Muscle layer of colon (tissue), 2 donors: ENCODE data around the gene MNDA.

Experiments
- H3K27ac ChIP-seq: one replicate; pipeline ENCODE4 v1.7.0; 2013; ENCODE audit warnings: low read depth, mild to moderate bottlenecking, low read length, moderate library complexity
- H3K27me3 ChIP-seq, 2 donors: one replicate each; pipeline ENCODE4 v1.7.0; 2013; ENCODE audit warnings: low read length in 2 of 2, mild to moderate bottlenecking in 2 of 2; ENCODE audit not compliant: insufficient read depth in 2 of 2, control insufficient read depth in 1 of 2
- H3K36me3 ChIP-seq: one replicate; pipeline ENCODE4 v1.7.0; 2013; ENCODE audit warnings: mild to moderate bottlenecking, low read length; ENCODE audit not compliant: insufficient read depth
- H3K4me1 ChIP-seq: one replicate; pipeline ENCODE4 v1.7.0; 2013; ENCODE audit warnings: mild to moderate bottlenecking, low read length; ENCODE audit not compliant: insufficient read depth
- H3K4me3 ChIP-seq, 2 donors: one replicate each; pipeline ENCODE4 v1.7.0; 2013; ENCODE audit warnings: low read length in 2 of 2, low read depth in 1 of 2, mild to moderate bottlenecking in 1 of 2, moderate library complexity in 1 of 2
- H3K9ac ChIP-seq: one replicate; pipeline ENCODE4 v1.7.0; 2013; ENCODE audit warnings: low read length
- H3K9me3 ChIP-seq: one replicate; pipeline ENCODE4 v1.7.0; 2013; ENCODE audit warnings: mild to moderate bottlenecking, low read length
- donor health status: abdominal sarcoma.
- donor health status: Adenocarcinoma of cecum.

MNDA gene

GRCh38 chr1:158812336-158812735 lies 18.8 kb upstream of the MNDA start:
- H3K27ac ChIP-seq, result no peak overlapping the region
- no peak overlapping the region for H3K4me3 ChIP-seq
- no peaks in the 10 kb centered on the region for H3K36me3 ChIP-seq
- no peaks in the 10 kb centered on the region for H3K9me3 ChIP-seq
- H3K9ac ChIP-seq, result no peak overlapping the region
- no peaks in the 10 kb centered on the region for H3K4me1 ChIP-seq
- H3K27me3 ChIP-seq, result no peaks in the 10 kb centered on the region

GRCh38 chr1:158813164-158813563 lies 18.0 kb upstream of the MNDA start:
- Histone ChIP-seq H3K36me3 (no peaks in the 10 kb centered on the region), H3K27ac (no peak overlapping the region), H3K4me1 (no peaks in the 10 kb centered on the region), H3K9me3 (no peaks in the 10 kb centered on the region), H3K4me3 (no peak overlapping the region), H3K9ac (no peak overlapping the region), H3K27me3 (no peaks in the 10 kb centered on the region)

GRCh38 chr1:158814970-158815369 lies 16.2 kb upstream of the MNDA start:
- Histone ChIP-seq H3K4me1 (no peaks in the 10 kb centered on the region), H3K27ac (no peak overlapping the region)

GRCh38 chr1:158818560-158818959 lies 12.6 kb upstream of the MNDA start:
- Histone ChIP-seq H3K4me1 (no peaks in the 10 kb centered on the region), H3K27ac (no peak overlapping the region), H3K36me3 (no peaks in the 10 kb centered on the region), H3K4me3 (no peak overlapping the region), H3K27me3 (no peaks in the 10 kb centered on the region), H3K9ac (no peak overlapping the region), H3K9me3 (no peaks in the 10 kb centered on the region)

More at GRCh38 chr1:158814970-158815369, 16.2 kb upstream of the MNDA start:
- no peak overlapping the region for H3K4me3 ChIP-seq
- no peaks in the 10 kb centered on the region for H3K9me3 ChIP-seq
- H3K36me3 ChIP-seq, result no peaks in the 10 kb centered on the region
- no peaks in the 10 kb centered on the region for H3K27me3 ChIP-seq
- no peak overlapping the region for H3K9ac ChIP-seq

- Histone ChIP-seq H3K4me1 (no peaks in the 10 kb centered on the region), H3K27ac (no peak overlapping the region), H3K9me3 (no peaks in the 10 kb centered on the region), H3K9ac (no peak overlapping the region), H3K27me3 (no peaks in the 10 kb centered on the region), H3K36me3 (no peaks in the 10 kb centered on the region), H3K4me3 (no peak overlapping the region)
Measured at GRCh38 chr1:158818975-158819431, 12.1 kb upstream of the MNDA start.

GRCh38 chr1:158819461-158820443 lies 11.4 kb upstream of the MNDA start:
- H3K27ac ChIP-seq, result no peak overlapping the region
- no peaks in the 10 kb centered on the region for H3K9me3 ChIP-seq
- H3K9ac ChIP-seq, result no peak overlapping the region
- H3K4me1 ChIP-seq, result no peaks in the 10 kb centered on the region
- H3K36me3 ChIP-seq, result no peaks in the 10 kb centered on the region
- H3K27me3 ChIP-seq, result no peaks in the 10 kb centered on the region
- no peak overlapping the region for H3K4me3 ChIP-seq

GRCh38 chr1:158821723-158822122 lies 9.4 kb upstream of the MNDA start:
- Histone ChIP-seq H3K9ac (no peak overlapping the region), H3K4me3 (no peak overlapping the region), H3K27me3 (no peaks in the 10 kb centered on the region), H3K36me3 (no peaks in the 10 kb centered on the region), H3K9me3 (no peaks in the 10 kb centered on the region), H3K4me1 (no peaks in the 10 kb centered on the region), H3K27ac (no peak overlapping the region)

- Histone ChIP-seq H3K9me3 (no peaks in the 10 kb centered on the region), H3K4me1 (no peaks in the 10 kb centered on the region), H3K27me3 (no peaks in the 10 kb centered on the region), H3K27ac (no peak overlapping the region), H3K36me3 (no peaks in the 10 kb centered on the region), H3K9ac (no peak overlapping the region), H3K4me3 (no peak overlapping the region)
Measured at GRCh38 chr1:158830074-158830677, 975 bp upstream of the MNDA start.

GRCh38 chr1:158833264-158833663 lies 2.1 kb downstream of the MNDA start:
- no peaks in the 10 kb centered on the region for H3K9me3 ChIP-seq
- no peak overlapping the region for H3K9ac ChIP-seq
- H3K4me1 ChIP-seq, result no peaks in the 10 kb centered on the region
- H3K4me3 ChIP-seq, result no peak overlapping the region
- H3K27me3 ChIP-seq, result no peaks in the 10 kb centered on the region
- H3K36me3 ChIP-seq, result no peaks in the 10 kb centered on the region
- H3K27ac ChIP-seq, result no peak overlapping the region

- H3K27me3 ChIP-seq, result no peaks in the 10 kb centered on the region
- no peak overlapping the region for H3K4me3 ChIP-seq
- no peaks in the 10 kb centered on the region for H3K4me1 ChIP-seq
- H3K9ac ChIP-seq, result no peak overlapping the region
- H3K9me3 ChIP-seq, result no peaks in the 10 kb centered on the region
- no peaks in the 10 kb centered on the region for H3K36me3 ChIP-seq
- no peak overlapping the region for H3K27ac ChIP-seq
Measured at GRCh38 chr1:158836038-158836437, 4.9 kb downstream of the MNDA start.

- no peak overlapping the region for H3K4me3 ChIP-seq
- no peaks in the 10 kb centered on the region for H3K4me1 ChIP-seq
- no peaks in the 10 kb centered on the region for H3K36me3 ChIP-seq
- H3K27me3 ChIP-seq, result no peaks in the 10 kb centered on the region
- H3K9me3 ChIP-seq, result no peaks in the 10 kb centered on the region
- no peak overlapping the region for H3K9ac ChIP-seq
- no peak overlapping the region for H3K27ac ChIP-seq
Measured at GRCh38 chr1:158838660-158839059, 7.5 kb downstream of the MNDA start.
